ES-I3 (cell line): ENCODE data around the gene RSPH9.
A peak's percentile ranks its signal among the peaks of the same experiment; 100 is the strongest.
"Not testable (repeated sequence)": the region's sequence is repeated elsewhere in the genome, so short reads cannot be mapped to it uniquely, and the experiment has no call there.

Source experiments
- H3K36me3 ChIP-seq: 2 replicates; pipeline ENCODE4 v1.6.1; 2013; ENCODE audit warnings: mild to moderate bottlenecking, low read length, control low read depth, moderate library complexity; ENCODE audit not compliant: insufficient read depth
- H3K4me1 ChIP-seq: 2 replicates; pipeline ENCODE4 v1.6.1; 2013; ENCODE audit warnings: mild to moderate bottlenecking, control low read depth, low read length; ENCODE audit not compliant: insufficient read depth
- H3K9ac ChIP-seq: 2 replicates; pipeline ENCODE4 v1.6.1; 2013; ENCODE audit warnings: low read depth, mild to moderate bottlenecking, low read length, moderate library complexity
- H3K9me3 ChIP-seq: 2 replicates; pipeline ENCODE4 v1.6.1; 2013; ENCODE audit warnings: mild to moderate bottlenecking, low read length, moderate library complexity; ENCODE audit not compliant: control insufficient read depth, insufficient read depth

The RSPH9 gene

DNA sequence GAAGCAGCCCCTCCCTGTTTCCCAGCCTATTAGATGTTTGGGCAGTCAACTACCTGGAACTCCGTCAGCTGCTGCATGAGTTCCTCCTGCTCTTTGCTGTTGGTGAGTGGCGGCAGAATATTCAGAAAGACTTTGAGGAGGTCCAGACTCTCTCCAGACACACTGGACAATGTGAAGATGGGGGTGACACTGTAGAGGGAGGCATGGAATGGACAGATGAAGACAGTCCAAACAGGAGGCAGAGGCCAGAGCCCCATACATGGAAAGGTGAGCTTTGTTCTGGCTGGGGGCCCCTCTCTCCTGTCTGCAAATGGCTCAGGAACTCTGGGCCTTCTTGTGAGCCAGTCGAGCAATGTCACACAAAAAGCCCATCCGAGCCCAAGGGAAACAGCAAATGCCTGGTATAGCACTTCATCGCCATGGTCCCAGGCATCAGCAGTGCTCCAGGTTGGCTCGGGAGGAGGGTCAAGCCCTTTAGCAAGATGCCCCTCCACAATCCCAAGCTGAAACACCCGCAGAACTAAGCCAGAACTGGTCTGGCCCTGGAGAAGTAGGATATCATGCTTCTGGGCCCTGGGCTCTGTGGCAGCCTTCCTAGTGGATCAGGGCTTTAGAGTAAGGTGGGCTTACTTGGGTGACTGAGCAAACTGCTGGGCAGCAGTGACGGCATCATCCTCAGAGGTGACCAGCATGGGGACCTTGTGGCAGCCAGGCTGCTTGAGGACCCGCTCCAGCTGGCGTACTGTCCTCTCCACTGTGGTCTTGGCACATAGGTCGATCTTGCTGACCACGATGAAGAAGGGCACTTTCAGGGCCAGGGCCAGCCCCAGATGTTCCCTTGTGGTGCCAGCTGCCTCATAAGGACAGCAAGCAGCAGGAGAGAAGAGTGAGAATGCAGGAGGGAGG lies 20.7 kb upstream of the RSPH9 start:
- Histone ChIP-seq H3K4me1 (no peaks in the 10 kb centered on the region), H3K9me3 (no peaks in the 10 kb centered on the region), H3K9ac (no peak overlapping the region), H3K36me3 (peaks cover 31% of the 10 kb centered on the region)

DNA sequence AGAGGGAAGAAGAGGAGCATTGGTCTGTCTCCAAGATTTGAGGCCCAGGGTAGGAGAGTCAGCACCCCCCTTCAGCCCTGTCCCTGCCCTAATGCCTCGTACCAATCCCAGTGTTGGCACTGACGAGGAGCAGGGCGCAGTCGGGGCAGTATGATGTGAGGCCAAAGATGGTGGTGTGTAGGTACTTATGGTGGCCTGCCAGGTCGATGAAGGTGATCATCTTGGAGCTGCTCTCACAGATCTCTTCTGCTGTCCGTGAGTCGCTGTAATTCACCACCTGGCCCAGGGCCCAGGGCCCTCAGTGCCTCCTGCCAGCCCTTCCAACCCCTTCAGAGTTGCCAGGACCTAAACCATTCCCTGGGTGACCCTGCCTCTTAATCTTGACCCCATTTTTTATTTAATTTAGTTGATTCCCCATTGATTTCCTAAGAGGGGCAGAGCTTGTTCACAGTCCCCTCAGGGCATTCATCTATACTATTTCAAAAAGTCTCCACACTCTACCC lies 20.0 kb upstream of the RSPH9 start:
- no peaks in the 10 kb centered on the region for H3K9me3 ChIP-seq
- H3K4me1 ChIP-seq: no peaks in the 10 kb centered on the region
- H3K9ac ChIP-seq: no peak overlapping the region
- peaks cover 31% of the 10 kb centered on the region for H3K36me3 ChIP-seq

DNA sequence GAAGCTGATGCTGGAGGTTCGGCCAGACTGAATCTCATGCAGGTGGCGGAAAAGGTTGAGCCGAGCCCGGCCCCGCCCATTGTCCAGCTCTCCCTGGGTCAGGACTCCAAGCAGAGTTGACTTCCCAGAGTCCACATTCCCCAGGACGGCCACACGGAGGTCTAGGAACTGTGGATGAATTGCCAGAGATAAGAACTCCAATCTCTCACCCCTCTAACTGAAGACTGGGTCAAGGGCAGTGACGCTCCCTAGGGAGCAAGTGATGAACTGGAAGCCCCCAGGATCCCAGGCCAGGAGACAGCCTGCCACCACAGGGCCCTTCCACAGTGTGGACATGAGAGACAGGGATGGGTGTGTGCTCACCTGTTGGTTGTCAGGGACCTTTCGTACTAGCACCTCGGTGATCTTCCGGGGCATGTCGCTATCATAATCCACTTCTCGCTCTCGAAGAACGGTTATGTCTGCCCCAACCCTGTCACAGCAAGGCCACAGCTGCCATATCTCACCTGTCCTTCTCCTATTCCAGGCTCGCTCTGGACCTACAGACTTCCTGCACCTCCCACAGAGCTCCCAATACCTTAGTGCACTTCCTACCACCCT lies 19.3 kb upstream of the RSPH9 start:
- Histone ChIP-seq H3K4me1 (no peaks in the 10 kb centered on the region; the same call in 1 of the 2 replicates), H3K9me3 (no peaks in the 10 kb centered on the region), H3K36me3 (peaks cover 31% of the 10 kb centered on the region), H3K9ac (no peak overlapping the region)

DNA sequence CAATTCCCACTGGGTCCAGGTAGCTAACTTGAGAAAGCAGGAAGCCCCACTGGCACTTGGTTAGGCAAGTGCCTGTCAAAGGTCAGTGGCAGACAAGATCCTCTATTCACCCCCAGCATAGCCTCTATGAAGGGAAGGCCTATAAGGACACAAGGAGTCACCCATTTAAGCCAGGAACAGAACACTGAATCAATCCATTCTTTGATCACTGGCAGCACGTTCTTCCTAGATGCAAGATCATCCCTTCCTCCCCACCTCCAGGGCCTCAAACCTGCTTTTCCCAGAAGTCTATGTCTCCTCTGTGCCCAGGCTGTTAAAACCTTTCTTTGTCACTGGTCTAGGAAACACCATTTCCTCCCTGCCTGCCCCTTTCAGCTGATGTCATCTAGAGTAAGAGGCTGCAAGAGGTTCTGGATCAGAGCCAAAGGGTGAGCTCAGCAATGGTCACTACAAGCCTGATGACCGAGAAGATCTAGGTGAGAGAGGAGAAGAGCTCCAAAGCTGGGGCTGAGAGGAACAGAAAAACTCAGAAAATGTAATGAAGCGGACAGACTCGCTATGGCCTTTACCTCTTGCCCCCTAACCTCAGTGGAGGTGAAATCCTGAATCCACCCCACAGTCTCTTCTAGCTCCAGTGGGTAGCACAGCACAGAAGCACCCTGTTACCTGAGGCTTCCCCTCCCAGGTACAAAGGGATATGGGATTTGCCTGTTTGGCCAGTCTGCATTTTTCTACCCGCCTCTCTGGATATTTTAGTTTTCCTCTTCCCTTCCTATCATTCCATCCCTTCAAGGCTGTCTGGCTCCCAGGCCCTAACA lies 17.6 kb upstream of the RSPH9 start:
- H3K36me3 ChIP-seq: peaks cover 25% of the 10 kb centered on the region
- H3K9ac ChIP-seq: no peak overlapping the region
- H3K9me3 ChIP-seq: no peaks in the 10 kb centered on the region
- H3K4me1 ChIP-seq: peaks cover 5% of the 10 kb centered on the region; the same call in 1 of the 2 replicates

DNA sequence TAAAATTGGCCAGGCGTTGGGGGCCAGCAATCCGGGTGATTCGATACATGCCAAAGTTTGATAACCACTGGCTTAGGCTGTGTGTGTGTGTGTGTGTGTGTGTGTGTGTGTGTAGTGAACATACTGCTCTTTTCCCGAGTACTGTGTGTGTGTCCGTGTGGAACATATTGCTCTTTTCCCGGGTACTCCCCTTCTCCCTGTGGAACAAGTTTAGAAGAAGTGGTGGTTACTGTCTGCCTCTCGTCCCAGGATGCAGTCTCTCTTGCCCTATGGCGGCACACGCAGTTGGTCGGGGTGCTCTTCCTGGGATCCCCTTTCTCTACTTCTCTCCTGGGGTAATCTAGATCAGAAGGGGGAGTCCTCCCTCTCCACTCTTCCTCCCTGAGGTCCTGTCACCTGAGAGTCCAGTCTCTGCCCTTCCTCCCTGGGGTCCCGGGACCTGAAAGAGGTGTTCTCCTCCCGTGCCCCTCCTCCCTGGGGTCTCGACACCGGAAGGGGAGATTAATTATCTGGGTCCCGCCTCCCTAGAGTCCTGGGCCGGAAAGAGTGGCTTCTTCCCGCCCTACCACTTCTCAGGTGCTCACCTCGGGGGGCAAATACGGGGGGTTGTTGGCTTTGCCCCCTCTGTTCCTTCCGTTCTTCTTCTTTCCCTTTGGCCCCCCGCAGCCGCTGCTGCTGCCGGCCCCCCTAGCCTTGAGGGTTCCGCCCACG lies 16.3 kb upstream of the RSPH9 start:
- H3K4me1 ChIP-seq: peaks cover 5% of the 10 kb centered on the region; the same call in 1 of the 2 replicates

DNA sequence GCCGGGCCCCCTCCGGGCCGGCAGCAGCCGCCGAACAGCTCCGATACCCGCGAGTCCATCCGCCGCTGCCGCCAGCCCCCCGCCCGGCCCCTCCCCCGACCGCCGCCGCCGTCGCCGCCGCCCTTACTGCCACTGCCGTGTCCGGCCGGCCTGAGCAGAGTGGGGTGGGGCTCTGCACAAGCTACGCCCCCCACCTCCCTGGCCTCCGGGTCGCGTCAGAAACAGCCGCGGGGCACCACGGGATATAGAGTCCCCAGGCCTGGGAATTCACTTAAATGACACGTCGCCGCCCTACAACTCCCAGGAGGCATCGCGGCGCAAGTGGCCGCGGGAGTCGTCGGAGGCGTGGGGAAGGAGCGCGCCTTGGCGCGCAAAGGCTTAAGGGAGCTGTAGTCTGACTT lies 15.7 kb upstream of the RSPH9 start, which contains the start of gene GTPBP2:
TSS of gene GTPBP2 (minus strand) at position 161 of the 401 bp plus-strand sequence. CDS start at position 59, 102 bp downstream.
- Histone ChIP-seq H3K9me3 (no peaks in the 10 kb centered on the region), H3K36me3 (peaks cover 11% of the 10 kb centered on the region), H3K9ac (peak within 1 kb of the TSS; percentile 91), H3K4me1 (peaks cover 5% of the 10 kb centered on the region; the same call in 1 of the 2 replicates)

More for the DNA sequence above, 16.3 kb upstream of the RSPH9 start:
- Histone ChIP-seq H3K9me3 (no peaks in the 10 kb centered on the region), H3K36me3 (peaks cover 16% of the 10 kb centered on the region), H3K9ac (peak overlapping the region; percentile 91)

DNA sequence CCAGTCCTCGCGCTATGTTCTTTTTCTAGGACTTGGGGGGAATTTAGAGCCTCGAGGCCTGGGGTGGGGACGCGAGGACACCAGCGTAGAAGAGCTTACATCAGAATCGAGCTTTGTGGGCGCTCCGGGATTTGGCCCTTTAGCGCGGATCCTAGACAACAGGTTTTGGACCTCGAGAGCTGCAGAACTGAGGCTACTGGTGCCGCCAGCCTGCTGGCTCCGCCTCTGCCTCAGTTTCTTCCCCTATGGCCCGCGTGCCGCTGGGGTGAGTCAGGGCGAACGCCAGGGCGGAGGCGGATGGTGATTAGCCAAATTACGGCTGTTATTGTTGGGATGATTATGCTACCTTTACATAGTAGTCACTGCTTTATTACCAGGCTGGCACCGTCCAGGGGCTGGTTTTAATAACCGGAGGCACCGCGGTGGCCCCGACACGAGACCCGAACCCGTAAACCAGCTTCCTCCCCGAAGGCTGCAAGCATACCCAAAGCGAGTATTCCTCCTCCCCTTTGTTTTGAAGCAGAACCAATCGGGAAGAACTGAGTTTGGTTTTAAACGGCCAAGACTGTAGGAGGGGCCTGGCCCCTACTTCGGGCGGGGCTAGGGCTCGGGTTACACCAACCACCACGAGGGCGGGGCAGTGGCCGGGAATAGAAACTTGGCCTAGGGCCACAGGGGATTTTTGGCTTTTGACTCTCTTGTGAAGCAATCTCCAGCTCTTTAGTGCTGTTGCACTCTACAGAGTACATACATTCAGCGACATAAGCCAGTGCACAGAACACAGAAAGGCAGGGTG lies 15.1 kb upstream of the RSPH9 start:
- Histone ChIP-seq H3K9me3 (no peaks in the 10 kb centered on the region), H3K9ac (peak overlapping the region; percentile 76), H3K36me3 (peaks cover 8% of the 10 kb centered on the region), H3K4me1 (peaks cover 5% of the 10 kb centered on the region; the same call in 1 of the 2 replicates)

DNA sequence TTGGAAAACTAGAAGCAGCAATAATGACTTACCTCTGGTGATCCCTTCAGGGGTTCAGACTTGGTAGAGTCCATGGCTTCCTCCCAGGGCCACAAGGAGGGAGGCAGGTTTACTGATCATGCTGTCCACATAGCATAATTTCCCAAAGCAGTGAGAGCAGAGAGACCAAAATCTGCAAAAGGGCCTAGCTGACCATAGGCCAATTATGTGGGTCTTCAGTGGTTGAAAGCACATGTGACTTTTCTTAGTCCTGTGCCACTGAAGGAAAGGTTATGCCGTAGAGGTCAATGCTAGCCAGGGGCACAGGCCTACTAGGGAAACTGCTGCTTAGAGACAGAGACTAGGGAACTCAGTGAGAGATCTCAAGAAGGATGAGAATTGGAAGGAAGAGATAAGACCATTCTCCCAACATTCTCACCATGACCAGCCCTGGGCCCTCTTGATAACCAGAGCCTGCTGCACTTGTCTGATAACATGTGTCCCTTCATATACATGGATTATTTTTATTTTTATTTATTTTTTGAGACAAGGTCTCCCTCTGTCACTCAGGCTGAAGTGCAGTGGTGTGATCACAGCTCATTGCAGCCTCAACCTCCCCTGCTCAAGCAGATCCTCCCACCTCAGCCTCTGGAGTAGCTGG lies 13.7 kb upstream of the RSPH9 start:
- Histone ChIP-seq H3K36me3 (no peaks in the 10 kb centered on the region), H3K9me3 (no peaks in the 10 kb centered on the region), H3K9ac (no peak overlapping the region), H3K4me1 (peaks cover 5% of the 10 kb centered on the region; the same call in 1 of the 2 replicates)

DNA sequence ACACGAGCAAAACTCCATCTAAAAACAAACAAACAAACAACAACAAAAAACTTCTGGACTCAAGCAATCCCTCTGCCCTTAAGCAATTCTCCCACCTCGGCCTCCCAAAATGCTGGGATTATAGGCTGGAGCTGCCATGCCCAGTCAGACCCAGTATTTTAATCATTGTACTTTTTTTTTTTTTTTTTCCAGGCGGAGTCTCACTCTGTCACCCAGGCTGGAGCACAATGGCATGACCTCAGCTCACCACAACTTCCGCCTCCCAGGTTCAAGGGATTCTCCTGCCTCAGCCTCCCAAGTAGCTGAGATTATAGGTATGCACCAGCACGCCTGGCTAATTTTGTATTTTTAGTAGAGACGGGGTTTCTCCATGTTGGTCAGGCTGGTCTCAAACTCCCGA lies 11.8 kb upstream of the RSPH9 start:
- not testable (repeated sequence) for H3K9me3 ChIP-seq, H3K4me1 ChIP-seq, H3K36me3 ChIP-seq

DNA sequence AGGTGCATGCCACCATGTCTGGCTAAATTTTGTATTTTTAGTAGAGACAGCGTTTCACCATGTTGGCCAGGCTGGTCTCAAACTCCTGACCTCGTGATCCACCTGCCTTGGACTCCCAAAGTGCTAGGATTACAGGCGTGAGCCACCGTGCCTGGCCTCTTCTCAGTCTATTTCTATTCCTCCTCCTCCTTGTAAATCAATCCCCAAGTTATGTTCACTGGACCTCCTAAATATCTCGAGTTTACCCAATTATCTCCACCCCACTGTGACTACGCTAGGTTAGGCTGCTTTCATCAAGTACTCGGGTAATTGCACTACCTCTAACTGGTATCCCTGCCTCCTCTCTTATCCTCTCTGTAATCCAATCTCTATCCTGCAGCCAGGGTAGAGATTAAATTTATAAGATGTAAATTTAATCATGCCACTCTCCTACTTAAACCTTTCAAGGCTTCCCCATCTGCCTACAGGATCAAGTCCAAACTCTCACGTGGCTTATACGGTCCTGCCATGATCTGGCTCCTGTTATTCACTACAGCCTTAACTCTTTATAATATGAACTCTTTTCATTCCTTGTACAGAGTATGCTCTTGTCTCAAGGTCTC lies 10.0 kb upstream of the RSPH9 start:
- Histone ChIP-seq H3K9ac (no peak overlapping the region), H3K4me1 (peaks cover 5% of the 10 kb centered on the region; the same call in 1 of the 2 replicates), H3K9me3 (no peaks in the 10 kb centered on the region), H3K36me3 (peaks cover 12% of the 10 kb centered on the region)

More for the DNA sequence above, 11.8 kb upstream of the RSPH9 start:
- H3K9ac ChIP-seq: not testable (repeated sequence)

DNA sequence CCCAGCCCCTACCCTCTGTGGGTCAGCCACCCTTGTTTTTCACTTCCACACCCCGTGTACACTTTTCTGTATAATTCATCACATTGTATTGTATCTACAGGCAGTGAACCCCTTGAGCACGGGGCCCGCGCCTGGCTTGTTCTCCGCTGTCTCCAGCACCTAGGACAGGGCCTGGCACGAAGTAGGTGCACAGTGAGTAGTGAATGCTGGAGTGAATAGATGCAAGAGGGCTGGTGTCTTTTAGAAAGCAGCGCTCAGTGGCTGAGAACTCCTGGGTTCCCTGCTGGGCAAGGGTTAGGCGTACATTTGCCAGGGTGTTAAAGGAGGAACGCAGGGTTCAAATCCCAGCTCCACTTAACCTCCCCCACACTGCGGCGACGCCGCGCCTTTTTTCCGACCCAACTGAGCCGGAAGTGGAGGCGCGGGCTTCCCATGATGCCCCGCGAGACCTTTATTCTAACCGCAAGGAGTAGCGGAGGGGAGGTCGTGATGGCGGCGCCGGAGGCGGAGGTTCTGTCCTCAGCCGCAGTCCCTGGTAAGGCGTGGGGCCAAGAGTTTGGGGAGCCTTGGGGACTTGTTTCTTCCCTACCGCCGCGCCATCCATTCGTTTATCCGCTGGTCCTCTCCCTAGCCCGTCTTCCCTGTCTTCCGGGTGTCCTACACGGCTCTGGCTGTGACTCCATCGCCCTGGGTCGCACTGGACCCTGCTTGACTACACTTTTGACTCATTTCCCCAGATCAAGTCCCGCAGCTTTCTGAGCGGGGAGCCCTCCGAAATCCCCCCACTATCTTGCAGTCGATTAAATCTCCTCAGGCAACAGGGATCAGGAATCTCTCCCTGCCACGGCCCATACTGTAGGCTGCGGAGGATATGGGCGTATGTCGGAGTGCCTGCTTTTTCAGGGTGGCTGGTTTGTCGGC lies 9.2 kb upstream of the RSPH9 start, which contains the start of gene MAD2L1BP:
TSS of gene MAD2L1BP (plus strand) at position 454 of the 921 bp plus-strand sequence. CDS start at position 490, 36 bp downstream.
- peaks cover 4% of the 10 kb centered on the region; the same call in 1 of the 2 replicates for H3K4me1 ChIP-seq
- H3K9me3 ChIP-seq: no peaks in the 10 kb centered on the region
- peak within 1 kb of the TSS; percentile 93 for H3K9ac ChIP-seq
- H3K36me3 ChIP-seq: peaks cover 17% of the 10 kb centered on the region
